Measurements from ENCODE around the gene MAGEF1.

DNA sequence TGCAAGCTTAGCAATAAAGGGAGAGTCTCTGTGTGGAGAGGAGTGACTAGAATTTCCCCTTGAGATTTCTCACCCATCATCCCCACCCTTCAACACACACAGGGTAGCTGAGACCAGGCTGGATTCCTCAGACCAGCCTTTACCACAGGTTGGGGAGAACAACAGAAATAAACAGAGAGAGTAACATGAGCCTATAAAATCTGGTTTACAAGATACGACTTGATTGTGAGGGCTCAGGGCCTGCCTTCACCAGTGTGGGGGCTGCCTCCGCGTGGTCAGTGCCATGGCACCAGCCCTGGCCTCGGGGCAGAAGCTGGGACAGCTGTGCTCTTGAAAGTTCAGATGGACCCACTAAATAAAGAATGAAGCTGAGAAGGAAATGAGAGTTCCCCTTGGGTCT lies 14.6 kb upstream of the MAGEF1 start:
- TF ChIP-seq, protein P1, sequence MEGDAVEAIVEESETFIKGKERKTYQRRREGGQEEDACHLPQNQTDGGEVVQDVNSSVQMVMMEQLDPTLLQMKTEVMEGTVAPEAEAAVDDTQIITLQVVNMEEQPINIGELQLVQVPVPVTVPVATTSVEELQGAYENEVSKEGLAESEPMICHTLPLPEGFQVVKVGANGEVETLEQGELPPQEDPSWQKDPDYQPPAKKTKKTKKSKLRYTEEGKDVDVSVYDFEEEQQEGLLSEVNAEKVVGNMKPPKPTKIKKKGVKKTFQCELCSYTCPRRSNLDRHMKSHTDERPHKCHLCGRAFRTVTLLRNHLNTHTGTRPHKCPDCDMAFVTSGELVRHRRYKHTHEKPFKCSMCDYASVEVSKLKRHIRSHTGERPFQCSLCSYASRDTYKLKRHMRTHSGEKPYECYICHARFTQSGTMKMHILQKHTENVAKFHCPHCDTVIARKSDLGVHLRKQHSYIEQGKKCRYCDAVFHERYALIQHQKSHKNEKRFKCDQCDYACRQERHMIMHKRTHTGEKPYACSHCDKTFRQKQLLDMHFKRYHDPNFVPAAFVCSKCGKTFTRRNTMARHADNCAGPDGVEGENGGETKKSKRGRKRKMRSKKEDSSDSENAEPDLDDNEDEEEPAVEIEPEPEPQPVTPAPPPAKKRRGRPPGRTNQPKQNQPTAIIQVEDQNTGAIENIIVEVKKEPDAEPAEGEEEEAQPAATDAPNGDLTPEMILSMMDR (IDR thresholded peaks at IDR 0.05) = no peak
- no peak for TF ChIP-seq POLR2A (IDR thresholded peaks at IDR 0.05)
